ENCODE measurements around the gene ZNF223. TPM values are rescaled to one million over a fixed set of nuclear protein-coding genes. Genes with fewer than 3 reads are reported as not detected.

ZNF223 gene
- total RNA-seq, 1 donor from 2014 or later, result 5.8 TPM

DNA sequence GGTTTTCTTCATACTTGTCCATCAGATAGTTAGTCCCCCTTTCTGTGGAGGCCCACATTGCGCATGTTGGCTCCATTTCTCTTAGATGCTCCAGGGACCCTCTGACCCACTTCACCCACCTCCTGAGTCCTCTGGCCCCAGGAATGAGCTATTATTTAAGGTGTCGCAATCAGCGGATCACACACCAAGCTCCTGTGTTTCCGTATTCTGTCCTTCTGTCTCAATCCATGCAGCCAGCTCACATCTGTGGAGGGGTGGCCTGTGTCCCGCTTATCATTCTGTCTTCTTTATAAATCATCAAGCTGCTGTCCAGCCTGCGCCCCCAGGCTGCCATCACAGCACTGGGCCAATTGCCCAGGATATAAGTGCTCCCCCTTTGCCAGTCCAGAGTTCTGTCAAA, 44.4 kb upstream of the ZNF223 start:
- Histone ChIP-seq H3K36me3 (ENCODE audit: control insufficient read depth, insufficient read depth, low read length) (peaks cover 14% of the 10 kb centered on the region), H3K4me3 (ENCODE audit: low read depth, low read length) (no peak overlapping the region), H3K27me3 (ENCODE audit: control insufficient read depth, insufficient read depth, low read length) (no peaks in the 10 kb centered on the region)
- TF ChIP-seq, protein P1, sequence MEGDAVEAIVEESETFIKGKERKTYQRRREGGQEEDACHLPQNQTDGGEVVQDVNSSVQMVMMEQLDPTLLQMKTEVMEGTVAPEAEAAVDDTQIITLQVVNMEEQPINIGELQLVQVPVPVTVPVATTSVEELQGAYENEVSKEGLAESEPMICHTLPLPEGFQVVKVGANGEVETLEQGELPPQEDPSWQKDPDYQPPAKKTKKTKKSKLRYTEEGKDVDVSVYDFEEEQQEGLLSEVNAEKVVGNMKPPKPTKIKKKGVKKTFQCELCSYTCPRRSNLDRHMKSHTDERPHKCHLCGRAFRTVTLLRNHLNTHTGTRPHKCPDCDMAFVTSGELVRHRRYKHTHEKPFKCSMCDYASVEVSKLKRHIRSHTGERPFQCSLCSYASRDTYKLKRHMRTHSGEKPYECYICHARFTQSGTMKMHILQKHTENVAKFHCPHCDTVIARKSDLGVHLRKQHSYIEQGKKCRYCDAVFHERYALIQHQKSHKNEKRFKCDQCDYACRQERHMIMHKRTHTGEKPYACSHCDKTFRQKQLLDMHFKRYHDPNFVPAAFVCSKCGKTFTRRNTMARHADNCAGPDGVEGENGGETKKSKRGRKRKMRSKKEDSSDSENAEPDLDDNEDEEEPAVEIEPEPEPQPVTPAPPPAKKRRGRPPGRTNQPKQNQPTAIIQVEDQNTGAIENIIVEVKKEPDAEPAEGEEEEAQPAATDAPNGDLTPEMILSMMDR (IDR thresholded peaks at IDR 0.05; ENCODE audit: insufficient read depth, low read length, severe bottlenecking), result no peak
- DNase-seq (ENCODE audit: low read depth) (no peak), FAIRE-seq (no peak)

DNA sequence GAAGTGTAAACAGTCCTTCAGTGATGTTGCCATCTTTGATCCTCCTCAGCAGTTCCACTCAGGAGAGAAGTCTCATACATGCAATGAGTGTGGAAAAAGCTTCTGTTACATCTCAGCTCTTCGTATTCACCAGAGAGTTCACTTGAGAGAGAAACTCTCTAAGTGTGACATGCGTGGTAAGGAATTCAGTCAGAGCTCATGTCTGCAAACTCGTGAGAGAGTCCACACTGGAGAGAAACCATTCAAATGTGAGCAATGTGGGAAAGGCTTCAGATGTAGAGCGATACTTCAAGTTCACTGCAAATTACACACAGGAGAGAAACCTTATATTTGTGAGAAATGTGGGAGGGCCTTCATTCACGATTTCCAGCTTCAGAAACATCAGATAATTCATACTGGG, 41.4 kb upstream of the ZNF223 start:
- DNase-seq (ENCODE audit: low read depth) (no peak), FAIRE-seq (no peak)
- Histone ChIP-seq H3K36me3 (ENCODE audit: control insufficient read depth, insufficient read depth, low read length) (peaks cover 14% of the 10 kb centered on the region), H3K27me3 (ENCODE audit: control insufficient read depth, insufficient read depth, low read length) (no peaks in the 10 kb centered on the region), H3K4me3 (ENCODE audit: low read depth, low read length) (no peak overlapping the region)
- TF ChIP-seq, protein P1 (IDR thresholded peaks at IDR 0.05; ENCODE audit: insufficient read depth, low read length, severe bottlenecking), result no peak

DNA sequence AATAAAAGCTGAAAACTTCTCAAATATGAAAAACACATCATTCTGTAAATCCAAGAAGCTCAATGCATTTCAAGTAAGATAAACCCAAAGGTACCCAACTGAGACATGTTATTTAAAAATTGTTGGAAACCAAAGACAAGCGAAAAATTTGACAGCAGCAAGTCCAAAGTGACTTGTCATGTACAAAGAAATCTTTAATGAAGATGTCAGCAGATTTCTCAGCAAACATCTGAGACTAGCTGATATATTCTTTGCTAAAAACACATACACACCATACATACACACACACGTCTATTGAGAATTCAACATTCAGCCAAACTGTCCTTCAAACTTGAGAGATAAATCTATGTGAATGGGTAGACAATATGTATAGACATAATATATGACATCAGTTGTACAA, 32.3 kb upstream of the ZNF223 start:
- no peak for DNase-seq (ENCODE audit: low read depth)
- TF ChIP-seq, protein P1 (IDR thresholded peaks at IDR 0.05; ENCODE audit: insufficient read depth, low read length, severe bottlenecking), result no peak
- no peaks in the 10 kb centered on the region for H3K27me3 ChIP-seq (ENCODE audit: control insufficient read depth, insufficient read depth, low read length)
- no peak overlapping the region for H3K4me3 ChIP-seq (ENCODE audit: low read depth, low read length)
- H3K36me3 ChIP-seq (ENCODE audit: control insufficient read depth, insufficient read depth, low read length), result no peaks in the 10 kb centered on the region
- no peak for FAIRE-seq

DNA sequence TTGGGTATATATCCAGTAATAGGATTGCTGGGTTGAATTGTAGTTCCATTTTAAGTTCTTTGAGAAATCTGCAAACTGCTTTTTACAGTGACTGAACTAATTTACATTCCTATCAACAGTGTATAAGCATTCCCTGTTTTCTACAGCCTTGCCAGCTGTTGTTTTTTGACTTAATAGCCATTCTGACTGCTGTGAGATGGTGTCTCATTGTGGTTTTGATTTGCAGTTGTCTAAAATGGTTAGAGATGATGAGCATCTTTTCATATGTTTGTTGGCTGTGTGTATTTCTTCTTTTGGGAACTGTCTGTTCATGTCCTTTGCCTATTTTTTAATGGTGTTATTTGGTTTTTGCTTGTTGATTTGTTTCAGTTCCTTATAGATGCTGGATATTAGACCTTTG, 30.6 kb upstream of the ZNF223 start:
- DNase-seq (ENCODE audit: low read depth) (no peak), FAIRE-seq (no peak)
- Histone ChIP-seq H3K4me3 (ENCODE audit: low read depth, low read length) (no peak overlapping the region), H3K27me3 (ENCODE audit: control insufficient read depth, insufficient read depth, low read length) (no peaks in the 10 kb centered on the region), H3K36me3 (ENCODE audit: control insufficient read depth, insufficient read depth, low read length) (no peaks in the 10 kb centered on the region)
- TF ChIP-seq, protein P1 (IDR thresholded peaks at IDR 0.05; ENCODE audit: insufficient read depth, low read length, severe bottlenecking), result no peak

DNA sequence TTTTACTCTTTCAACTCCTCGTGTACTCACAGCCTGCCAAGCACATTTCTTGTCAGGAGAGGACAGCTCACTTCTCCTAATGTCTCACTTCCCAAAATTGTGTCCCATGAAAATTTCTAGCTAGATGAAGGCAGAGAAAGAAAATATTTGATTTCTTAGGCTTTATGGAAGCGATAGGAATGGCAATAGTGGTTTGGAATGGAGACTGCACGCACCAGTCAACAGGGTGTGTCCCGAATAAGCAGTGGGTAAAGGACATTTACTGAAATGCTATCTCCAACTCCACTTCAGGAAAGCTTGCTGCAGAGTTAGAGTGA, 27.0 kb upstream of the ZNF223 start:
- DNase-seq (ENCODE audit: low read depth) (no peak), FAIRE-seq (no peak)
- TF ChIP-seq, protein P1 (IDR thresholded peaks at IDR 0.05; ENCODE audit: insufficient read depth, low read length, severe bottlenecking), result no peak
- Histone ChIP-seq H3K4me3 (ENCODE audit: low read depth, low read length) (peak overlapping the region; percentile 76), H3K27me3 (ENCODE audit: control insufficient read depth, insufficient read depth, low read length) (no peaks in the 10 kb centered on the region), H3K36me3 (ENCODE audit: control insufficient read depth, insufficient read depth, low read length) (peaks cover 5% of the 10 kb centered on the region)

DNA sequence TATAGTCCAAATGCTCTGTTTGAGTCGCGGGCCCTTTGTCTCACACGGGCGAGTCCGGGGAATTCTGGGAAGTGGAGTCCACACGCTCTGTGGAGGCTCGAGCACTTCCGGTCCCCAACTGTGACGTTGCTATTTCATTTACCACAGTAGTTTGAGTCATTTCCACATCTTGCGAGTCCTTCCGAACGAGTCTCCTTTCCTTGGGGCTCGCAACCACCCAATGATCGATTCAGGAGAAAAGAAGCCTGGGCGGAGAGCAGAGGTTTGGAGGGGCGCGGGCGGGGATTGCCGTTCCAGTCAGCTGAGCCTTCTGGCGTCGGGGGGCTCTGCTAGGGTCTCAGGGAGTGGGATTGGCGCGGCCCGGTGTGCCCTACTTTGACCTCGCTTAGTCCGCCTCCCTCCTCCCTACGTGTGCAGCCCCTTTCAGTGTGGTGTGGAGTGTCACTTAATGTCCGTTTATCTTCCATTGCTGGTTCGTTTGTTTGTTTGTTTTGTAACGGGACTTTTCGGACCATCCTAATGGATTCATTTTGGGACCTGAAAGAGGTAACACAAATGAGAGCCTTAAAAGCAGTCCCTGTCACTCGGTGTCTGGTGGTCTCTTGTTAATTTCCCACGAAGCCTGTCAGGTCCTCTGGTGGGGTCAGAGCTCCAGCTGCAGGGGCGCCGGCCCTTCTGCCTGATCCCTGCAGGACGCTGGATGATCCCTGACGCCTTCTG, 26.5 kb upstream of the ZNF223 start, which contains the start of gene ZNF222:
ZNF222 (plus strand) TSS at position 163 of the 720 bp plus-strand sequence; CDS start at position 221, 58 bp downstream.
- peaks cover 5% of the 10 kb centered on the region for H3K36me3 ChIP-seq (ENCODE audit: control insufficient read depth, insufficient read depth, low read length)
- peak within 1 kb of the TSS; percentile 76 for H3K4me3 ChIP-seq (ENCODE audit: low read depth, low read length)
- FAIRE-seq, result no peak
- peak; percentile 83 for DNase-seq (ENCODE audit: low read depth)
- no peaks in the 10 kb centered on the region for H3K27me3 ChIP-seq (ENCODE audit: control insufficient read depth, insufficient read depth, low read length)
- TF ChIP-seq, protein P1 (IDR thresholded peaks at IDR 0.05; ENCODE audit: insufficient read depth, low read length, severe bottlenecking), result no peak
